K562 (cell line): ENCODE data around the gene MLLT1. TPM values are rescaled to one million over a fixed set of nuclear protein-coding genes. Genes with fewer than 3 reads are reported as not detected.

Source experiments
- ATAC-seq: fragments of 200-7000 bp; cut with Tn5 transposase; 3 replicates; pipeline ENCODE4 v1.9.1; 2020; ENCODE audit warnings: moderate library complexity
- BruUV-seq: library from RNA; stranded (reverse); fragments of 400-500 nt; replicated peaks from 2 replicates; lab custom pipeline; 2021; lab: Mats Ljungman, UMichigan
- CTCF ChIA-PET: fragments of 300-600 bp; formaldehyde crosslinking; extraction: SDS; loops from one replicate; lab custom pipeline; 2021; ENCODE audit warnings: low intra/inter-chr PET ratio; lab: Yijun Ruan, JAX
- POLR2A ChIA-PET: fragments of 300-600, 350-650 bp; sonication (Branson Sonifier 250); formaldehyde crosslinking; extraction: SDS; loops from one replicate; lab custom pipeline; 2021; ENCODE audit warnings: antibody characterized with exemption, inconsistent platforms; lab: Yijun Ruan, JAX
- DNase-seq, 4 experiments: peaks; one replicate each; pipeline versions ENCODE4 v3.0.0 to v3.0.0-alpha.2; 2011 to 2018; ENCODE audit warnings: low spot score in 3 of 4, mixed read lengths in 3 of 4; ENCODE audit errors: extremely low read depth in 1 of 4
- FAIRE-seq: peaks from 2 replicates; lab custom pipeline; 2011; peaks lifted over from hg19 to GRCh38; lab: Jason Lieb, UNC
- H2AFZ ChIP-seq: 2 replicates; pipeline ENCODE4 v1.6.0; 2011; ENCODE audit warnings: low read depth, low read length, control low read depth, inconsistent platforms
- H3K27ac ChIP-seq: fragments of 200-600 bp; 3 replicates; pipeline ENCODE4 v1.8.0; 2011; ENCODE audit warnings: low read depth, mild to moderate bottlenecking, control low read depth, inconsistent platforms, low read length, moderate library complexity, mixed read lengths; ENCODE audit errors: extremely low read depth
- H3K27me3 ChIP-seq, 2 experiments: fragments of 300-600 bp in 1 of 2; 2 replicates in 1 of 2; 3 replicates in 1 of 2; pipeline versions ENCODE4 v1.6.0 to v1.8.0; 2011; ENCODE audit warnings: inconsistent platforms in 2 of 2, low read length in 2 of 2, mild to moderate bottlenecking in 1 of 2, mixed read lengths in 1 of 2, moderate library complexity in 1 of 2; ENCODE audit not compliant: control insufficient read depth in 2 of 2, insufficient read depth in 2 of 2
- H3K36me3 ChIP-seq: fragments of 300-600 bp; 3 replicates; pipeline ENCODE4 v1.8.0; 2011; ENCODE audit warnings: mild to moderate bottlenecking, low read length, inconsistent platforms; ENCODE audit not compliant: control insufficient read depth, insufficient read depth
- H3K4me1 ChIP-seq, 2 experiments: fragments of 200-600 bp in 1 of 2; replicated peaks in 1 of 2; 2 replicates in 1 of 2; 3 replicates in 1 of 2; pipeline versions ENCODE4 v1.5.1 to v1.8.0; 2011; ENCODE audit warnings: inconsistent platforms in 2 of 2, low read length in 2 of 2, mild to moderate bottlenecking in 1 of 2, mixed read lengths in 1 of 2, moderate library complexity in 1 of 2; ENCODE audit not compliant: control insufficient read depth in 2 of 2, insufficient read depth in 2 of 2
- H3K4me2 ChIP-seq: 2 replicates; pipeline ENCODE4 v1.6.1; 2011; ENCODE audit warnings: low read length, control low read depth, inconsistent platforms, mixed read lengths; ENCODE audit not compliant: insufficient read depth
- H3K4me3 ChIP-seq: fragments of 200-600 bp; sonication (generic), shearing (Covaris generic); 2 replicates; pipeline ENCODE4 v1.5.1; 2016; ENCODE audit warnings: control low read depth, inconsistent platforms
- H3K79me2 ChIP-seq: fragments of 200-600 bp; 3 replicates; pipeline ENCODE4 v1.8.0; 2011; ENCODE audit warnings: low read length, inconsistent platforms; ENCODE audit not compliant: control insufficient read depth, insufficient read depth
- H3K9ac ChIP-seq, 2 experiments: 2 replicates each; pipeline versions ENCODE4 v1.6.0 to v1.6.1; 2011; ENCODE audit warnings: low read depth in 2 of 2, low read length in 2 of 2, control low read depth in 1 of 2, inconsistent platforms in 1 of 2, mild to moderate bottlenecking in 1 of 2, mixed read lengths in 1 of 2; ENCODE audit not compliant: insufficient read depth in 1 of 2
- H3K9me1 ChIP-seq: one replicate; pipeline ENCODE4 v1.6.0; 2011; ENCODE audit warnings: inconsistent platforms, mild to moderate bottlenecking, low read length, moderate library complexity; ENCODE audit not compliant: control insufficient read depth, insufficient read depth
- H3K9me3 ChIP-seq: replicated peaks from 2 replicates; pipeline ENCODE4 v1.5.1; 2011; ENCODE audit warnings: low read depth, low read length, inconsistent platforms; ENCODE audit not compliant: control insufficient read depth, insufficient read depth
- H4K20me1 ChIP-seq: replicated peaks from 2 replicates; pipeline ENCODE4 v1.6.1; 2011; ENCODE audit warnings: low read length, inconsistent platforms, mixed read lengths; ENCODE audit not compliant: control insufficient read depth, insufficient read depth
- ARNT ChIP-seq, 2 experiments: fragments of 450-650 bp; IDR thresholded peaks; 2 replicates each; pipeline ENCODE4 v1.6.1; 2016; ENCODE audit warnings: mild to moderate bottlenecking in 1 of 2
- CCAR2 ChIP-seq: fragments of 200-400 bp; formaldehyde crosslinking; IDR thresholded peaks from 2 replicates; pipeline ENCODE4 v1.6.1; 2017; ENCODE audit warnings: mild to moderate bottlenecking, low read depth, low read length
- CHD2 ChIP-seq: IDR thresholded peaks from 2 replicates; pipeline ENCODE4 v1.6.1; 2011; ENCODE audit warnings: low read depth, low read length
- CTCF ChIP-seq, 3 experiments: IDR thresholded peaks in 2 of 3; conservative IDR thresholded peaks in 1 of 3; 2 replicates each; pipeline ENCODE4 v1.5.1; 2011 to 2012; ENCODE audit warnings: low read length in 3 of 3, mild to moderate bottlenecking in 3 of 3, control low read depth in 2 of 3, improper control_type of control experiment in 1 of 3, inconsistent platforms in 1 of 3, low read depth in 1 of 3, mixed read lengths in 1 of 3, moderate library complexity in 1 of 3; ENCODE audit not compliant: insufficient read depth in 2 of 3
- ILF3 ChIP-seq: fragments of 450-650 bp; IDR thresholded peaks from 2 replicates; pipeline ENCODE4 v1.6.1; 2018; ENCODE audit warnings: antibody characterized with exemption, mild to moderate bottlenecking, moderate library complexity, borderline replicate concordance
- MAZ ChIP-seq, 2 experiments: fragments of 450-650 bp in 1 of 2; sonication (generic) in 1 of 2; formaldehyde crosslinking; IDR thresholded peaks in 1 of 2; conservative IDR thresholded peaks in 1 of 2; 2 replicates each; pipeline versions ENCODE4 v1.4.0 to v1.5.0; 2020; ENCODE audit warnings: mild to moderate bottlenecking in 1 of 2, missing genetic modification reagents in 1 of 2
- MLLT1 ChIP-seq, 2 experiments: fragments of 450-650 bp; IDR thresholded peaks; 2 replicates each; pipeline ENCODE4 v1.6.1; 2016
- NCOA6 ChIP-seq: fragments of 450-650 bp; IDR thresholded peaks from 2 replicates; pipeline ENCODE4 v1.6.1; 2017; ENCODE audit warnings: mild to moderate bottlenecking
- NONO ChIP-seq, 2 experiments: fragments of 200-400 bp in 1 of 2; fragments of 450-650 bp in 1 of 2; formaldehyde crosslinking in 1 of 2; IDR thresholded peaks; 2 replicates each; pipeline ENCODE4 v1.6.1; 2017; ENCODE audit warnings: low read depth in 2 of 2, mild to moderate bottlenecking in 2 of 2, moderate library complexity in 2 of 2, low read length in 1 of 2
- PCBP1 ChIP-seq: fragments of 200-400 bp; formaldehyde crosslinking; IDR thresholded peaks from 2 replicates; pipeline ENCODE4 v1.6.1; 2018; ENCODE audit warnings: mild to moderate bottlenecking, low read depth, low read length; ENCODE audit not compliant: poor library complexity, severe bottlenecking
- RUNX1 ChIP-seq: sonication (generic); IDR thresholded peaks from 2 replicates; pipeline ENCODE4 v1.6.1; 2016; ENCODE audit warnings: antibody characterized with exemption, low read depth
- SMARCA5 ChIP-seq: fragments of 450-650 bp; IDR thresholded peaks from 2 replicates; pipeline ENCODE4 v1.6.1; 2016
- WHSC1 ChIP-seq: IDR thresholded peaks from one replicate; pipeline ENCODE4 v1.6.1; 2012; ENCODE audit warnings: low read length, control low read depth, inconsistent platforms
- ZNF583 ChIP-seq: fragments of 250-450 bp; sonication (Bioruptor Pico); IDR thresholded peaks from 2 replicates; pipeline ENCODE4 v1.4.0; 2020
- WGBS: fragments of 100-300 bp; shearing (Covaris generic); methylation state at CpG from one replicate; pipeline ENCODE4 v1.1.6; 2016; ENCODE audit warnings: low coverage, mixed read lengths; ENCODE audit not compliant: insufficient coverage; ENCODE audit errors: missing lambda C conversion rate; 5-methylcytosine and 5-hydroxymethylcytosine counted together
- in situ Hi-C: fragments of 300-500 bp; cut with MboI; formaldehyde crosslinking; loops from 4 replicates; pipeline ENCODE4 v1.15.0; 2018; ENCODE audit warnings: inconsistent platforms, mixed read lengths
- intact Hi-C: fragments of 100-400 bp; cut with micrococcal nuclease; formaldehyde crosslinking; loops from 2 replicates; pipeline ENCODE4 v1.14.2; 2022
- polyA plus RNA-seq, 8 experiments: library from polyadenylated mRNA; depleted of rRNA in 4 of 8; stranded (reverse) in 5 of 8; unstranded in 3 of 8; fragments of >200 nt; fragmentation: Nextera tagmentation in 2 of 8; fragmentation: Illumina TruSeq in 1 of 8; extraction: Ambion mirVana in 2 of 8; extraction: Trizol in 1 of 8; gene quantifications; 2 replicates each; pipeline versions ENCODE4 v1.2.1 to v1.2.3, GENCODE V29; 2011 to 2014; ENCODE audit warnings: inconsistent platforms in 1 of 8, missing spikeins in 1 of 8
- total RNA-seq, 7 experiments: library from RNA; depleted of rRNA in 6 of 7; stranded (reverse); fragments of >200 nt in 6 of 7; fragmentation: Illumina TruSeq in 2 of 7; extraction: Trizol in 2 of 7; gene quantifications; 2 replicates each; pipeline versions ENCODE4 v1.2.1 to v1.2.3, GENCODE V29; 2011 to 2021; ENCODE audit warnings: low replicate concordance in 1 of 7
- TF ChIP-seq, protein P1 (sequence below): IDR thresholded peaks from 2 replicates; pipeline ENCODE4 v1.6.1; 2016; ENCODE audit warnings: missing genetic modification characterization, missing compliant biosample characterization
- TF ChIP-seq, protein P2 (sequence below): sonication (generic); formaldehyde crosslinking; IDR thresholded peaks from 2 replicates; pipeline ENCODE4 v1.8.0; 2022; ENCODE audit warnings: missing genetic modification reagents, mild to moderate bottlenecking, moderate library complexity, borderline replicate concordance

The MLLT1 gene
- total and polyA plus RNA-seq, 9 of the 15 experiments (the other 6 are each of a cell fraction or from before 2014, with no cell fraction given) = 0.23 to 63.5 (median 15.4) TPM

- in situ Hi-C loops = no loop called here
- H2AFZ ChIP-seq = no peak overlapping the region
- no peak overlapping the region; a peak in 1 of 4 replicates for H3K9ac ChIP-seq
- no peak overlapping the region for H3K4me2 ChIP-seq
- BruUV-seq = no TSS peak
- ATAC-seq (peak; percentile 91), FAIRE-seq (peak; percentile 58), DNase-seq (peak; percentile 54 to 66 (median 63))
- H3K36me3 ChIP-seq = peaks cover 77% of the 10 kb centered on the region
- WGBS = 84% methylated on average over 18 of the region's 30 CpGs
- H3K79me2 ChIP-seq = peaks cover 71% of the 10 kb centered on the region
- no peaks in the 10 kb centered on the region for H3K9me1 ChIP-seq
- CTCF ChIA-PET = no interaction called here
- intact Hi-C loops = no loop called here
- H3K27me3 ChIP-seq = no peaks in the 10 kb centered on the region
- no peaks in the 10 kb centered on the region for H4K20me1 ChIP-seq
- H3K27ac ChIP-seq = no peak overlapping the region
- H3K4me1 ChIP-seq = peaks cover 0 to 19% of the 10 kb centered on the region in 2 experiments; a peak in 2 of 5 replicates
- POLR2A ChIA-PET = interaction anchor here (0.6 to 1.9 kb wide), 3 partner anchors 11 to 18 kb away, joined by 3 to 6 read pairs (median 3); no protein-coding TSS in a partner anchor
- H3K9me3 ChIP-seq = no peaks in the 10 kb centered on the region
- H3K4me3 ChIP-seq = no peak overlapping the region
- TF ChIP-seq MLLT1 (IDR thresholded peaks at IDR 0.05) (0 out of 4 replicates have a peak, but pooled peaks of 1 of the 2 experiments have one; percentile 18), SMARCA5 (no peak), ILF3 (no peak), NCOA6 (no peak), PCBP1 (no peak), NONO (IDR thresholded peaks at IDR 0.05; ENCODE audit: low read depth in 2 of 2, low read length in 1 of 2) (no peak), ZNF583 (CRISPR knock-in tag) (no peak), CCAR2 (no peak), RUNX1 (no peak), CTCF (IDR thresholded peaks at IDR 0.05 in 2 of 3, conservative IDR thresholded peaks at IDR 0.05 in 1 of 3; ENCODE audit: insufficient read depth in 2 of 3, low read depth in 1 of 3, low read length in 3 of 3) (peak; percentile 61 to 72 (median 68)), CHD2 (no peak), ARNT (IDR thresholded peaks at IDR 0.05) (no peak), MAZ (CRISPR knock-in tag; conservative IDR thresholded peaks at IDR 0.05 in 1 of 2, IDR thresholded peaks at IDR 0.05 in 1 of 2) (no peak), WHSC1 (no peak)
- TF ChIP-seq, protein P1, sequence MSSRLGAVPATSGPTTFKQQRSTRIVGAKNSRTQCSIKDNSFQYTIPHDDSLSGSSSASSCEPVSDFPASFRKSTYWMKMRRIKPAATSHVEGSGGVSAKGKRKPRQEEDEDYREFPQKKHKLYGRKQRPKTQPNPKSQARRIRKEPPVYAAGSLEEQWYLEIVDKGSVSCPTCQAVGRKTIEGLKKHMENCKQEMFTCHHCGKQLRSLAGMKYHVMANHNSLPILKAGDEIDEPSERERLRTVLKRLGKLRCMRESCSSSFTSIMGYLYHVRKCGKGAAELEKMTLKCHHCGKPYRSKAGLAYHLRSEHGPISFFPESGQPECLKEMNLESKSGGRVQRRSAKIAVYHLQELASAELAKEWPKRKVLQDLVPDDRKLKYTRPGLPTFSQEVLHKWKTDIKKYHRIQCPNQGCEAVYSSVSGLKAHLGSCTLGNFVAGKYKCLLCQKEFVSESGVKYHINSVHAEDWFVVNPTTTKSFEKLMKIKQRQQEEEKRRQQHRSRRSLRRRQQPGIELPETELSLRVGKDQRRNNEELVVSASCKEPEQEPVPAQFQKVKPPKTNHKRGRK (tag) = no peak
- TF ChIP-seq, protein P2, sequence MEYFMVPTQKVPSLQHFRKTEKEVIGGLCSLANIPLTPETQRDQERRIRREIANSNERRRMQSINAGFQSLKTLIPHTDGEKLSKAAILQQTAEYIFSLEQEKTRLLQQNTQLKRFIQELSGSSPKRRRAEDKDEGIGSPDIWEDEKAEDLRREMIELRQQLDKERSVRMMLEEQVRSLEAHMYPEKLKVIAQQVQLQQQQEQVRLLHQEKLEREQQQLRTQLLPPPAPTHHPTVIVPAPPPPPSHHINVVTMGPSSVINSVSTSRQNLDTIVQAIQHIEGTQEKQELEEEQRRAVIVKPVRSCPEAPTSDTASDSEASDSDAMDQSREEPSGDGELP (CRISPR knock-in tag) = peak; percentile 38; the same call in 1 of the 2 replicates
These were observed 18.7 kb downstream of the MLLT1 start for GRCh38 chr19:6260912-6261650.
